ENCODE results near the gene TULP1.

The TULP1 gene

GRCh38 chr6:35465646-35466045 is 47.0 kb downstream of the TULP1 start:
- DNase-seq (ENCODE audit: low spot score): no peak

- no peak for DNase-seq (ENCODE audit: low spot score)
Observed at GRCh38 chr6:35463292-35463691, 49.4 kb downstream of the TULP1 start.

- DNase-seq (ENCODE audit: low spot score): no peak
Observed at GRCh38 chr6:35461270-35461669, 51.4 kb downstream of the TULP1 start.

- DNase-seq (ENCODE audit: low spot score): no peak
Observed at GRCh38 chr6:35457907-35458306, 54.8 kb downstream of the TULP1 start.

GRCh38 chr6:35454391-35455110 is 58.1 kb downstream of the TULP1 start:
- no peak for DNase-seq (ENCODE audit: low spot score)

GRCh38 chr6:35453236-35453635 is 59.5 kb downstream of the TULP1 start:
- DNase-seq (ENCODE audit: low spot score): no peak

- DNase-seq (ENCODE audit: low spot score): peak; percentile 90
Observed at GRCh38 chr6:35452183-35453090, 60.3 kb downstream of the TULP1 start, which contains the start of gene FANCE. Gene FANCE (plus strand): TSS chr6:35452338. CDS start chr6:35452546, 208 bp downstream.

GRCh38 chr6:35451354-35452182 is 61.1 kb downstream of the TULP1 start:
- DNase-seq (ENCODE audit: low spot score): no peak

GRCh38 chr6:35449287-35449881 is 63.3 kb downstream of the TULP1 start:
- peak; percentile 72 for DNase-seq (ENCODE audit: low spot score)

GRCh38 chr6:35448191-35448590 is 64.5 kb downstream of the TULP1 start:
- DNase-seq (ENCODE audit: low spot score): no peak
